Endothelial cell of umbilical vein (primary cell): ENCODE measurements around the gene CYP27C1.

Experiments used
- EZH2 ChIP-seq: IDR thresholded peaks from 2 replicates; pipeline ENCODE4 v1.6.1; 2012; ENCODE audit warnings: borderline replicate concordance, low read depth, mild to moderate bottlenecking, moderate library complexity, low read length, inconsistent platforms; ENCODE audit not compliant: severe bottlenecking
- GATA2 ChIP-seq: IDR thresholded peaks from 2 replicates; pipeline ENCODE4 v1.7.0; 2011; ENCODE audit warnings: low read depth, mild to moderate bottlenecking, moderate library complexity, mixed read lengths, low read length; ENCODE audit not compliant: insufficient read length, insufficient read depth
- POLR2A ChIP-seq: IDR thresholded peaks from 2 replicates; pipeline ENCODE4 v1.6.1; 2012; ENCODE audit warnings: low read depth, mild to moderate bottlenecking, control low read depth, low read length
- POLR2AphosphoS5 ChIP-seq: IDR thresholded peaks from 2 replicates; pipeline ENCODE4 v1.6.1; 2012; ENCODE audit warnings: low read depth, mild to moderate bottlenecking, control low read depth, low read length, moderate library complexity; ENCODE audit not compliant: insufficient read depth
- TF ChIP-seq, protein P1 (sequence below), 2 donors: IDR thresholded peaks; 1 replicate in 1 of 2; 2 replicates in 1 of 2; pipeline ENCODE4 v1.5.1; 2011; ENCODE audit warnings: low read length in 2 of 2, mild to moderate bottlenecking in 2 of 2, moderate library complexity in 2 of 2, control low read depth in 1 of 2, inconsistent platforms in 1 of 2, low read depth in 1 of 2; ENCODE audit not compliant: insufficient read depth in 1 of 2; ENCODE audit errors: extremely low read depth in 1 of 2
- TF ChIP-seq, protein P2 (sequence below): IDR thresholded peaks from 2 replicates; pipeline ENCODE4 v1.6.1; 2011; ENCODE audit not compliant: insufficient read depth, insufficient read length

DNA sequence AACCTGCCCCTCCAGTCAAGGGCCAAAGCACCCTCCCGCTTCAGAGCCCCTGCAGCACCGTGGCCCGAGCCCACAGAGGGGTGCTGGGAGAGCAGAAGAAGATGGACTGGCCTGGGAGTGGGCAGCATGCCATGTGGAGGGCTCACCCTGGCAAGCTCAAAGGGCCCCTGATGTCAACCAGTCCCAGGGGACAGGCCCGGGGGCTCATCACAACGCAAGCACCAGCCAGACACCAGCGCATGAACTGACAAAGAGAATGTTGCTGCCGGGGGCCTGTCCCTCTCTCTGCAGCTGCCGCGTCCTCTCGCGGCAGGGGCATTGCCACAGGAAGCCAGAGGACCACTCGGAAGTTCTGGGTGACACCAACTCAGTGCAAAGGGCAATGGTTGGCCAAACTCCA lies 82.9 kb downstream of the CYP27C1 start:
- TF ChIP-seq, protein P1, sequence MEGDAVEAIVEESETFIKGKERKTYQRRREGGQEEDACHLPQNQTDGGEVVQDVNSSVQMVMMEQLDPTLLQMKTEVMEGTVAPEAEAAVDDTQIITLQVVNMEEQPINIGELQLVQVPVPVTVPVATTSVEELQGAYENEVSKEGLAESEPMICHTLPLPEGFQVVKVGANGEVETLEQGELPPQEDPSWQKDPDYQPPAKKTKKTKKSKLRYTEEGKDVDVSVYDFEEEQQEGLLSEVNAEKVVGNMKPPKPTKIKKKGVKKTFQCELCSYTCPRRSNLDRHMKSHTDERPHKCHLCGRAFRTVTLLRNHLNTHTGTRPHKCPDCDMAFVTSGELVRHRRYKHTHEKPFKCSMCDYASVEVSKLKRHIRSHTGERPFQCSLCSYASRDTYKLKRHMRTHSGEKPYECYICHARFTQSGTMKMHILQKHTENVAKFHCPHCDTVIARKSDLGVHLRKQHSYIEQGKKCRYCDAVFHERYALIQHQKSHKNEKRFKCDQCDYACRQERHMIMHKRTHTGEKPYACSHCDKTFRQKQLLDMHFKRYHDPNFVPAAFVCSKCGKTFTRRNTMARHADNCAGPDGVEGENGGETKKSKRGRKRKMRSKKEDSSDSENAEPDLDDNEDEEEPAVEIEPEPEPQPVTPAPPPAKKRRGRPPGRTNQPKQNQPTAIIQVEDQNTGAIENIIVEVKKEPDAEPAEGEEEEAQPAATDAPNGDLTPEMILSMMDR (IDR thresholded peaks at IDR 0.05; ENCODE audit: extremely low read depth in 1 of 2, insufficient read depth in 1 of 2, low read depth in 1 of 2, low read length in 2 of 2): no peak
- TF ChIP-seq POLR2AphosphoS5: no peak
- no peak for TF ChIP-seq POLR2A
- TF ChIP-seq, protein P2, sequence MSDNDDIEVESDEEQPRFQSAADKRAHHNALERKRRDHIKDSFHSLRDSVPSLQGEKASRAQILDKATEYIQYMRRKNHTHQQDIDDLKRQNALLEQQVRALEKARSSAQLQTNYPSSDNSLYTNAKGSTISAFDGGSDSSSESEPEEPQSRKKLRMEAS: no peak
- TF ChIP-seq EZH2: no peak
- TF ChIP-seq GATA2: no peak
